Neural cell (in vitro differentiated cells): ENCODE measurements around the gene HYLS1. TPM values are rescaled to one million over a fixed set of nuclear protein-coding genes. Genes with fewer than 3 reads are reported as not detected.

ENCODE experiments used
- H2AFZ ChIP-seq: fragments of 200-600, 300-800 bp; sonication (generic), shearing (Covaris generic); 2 replicates; pipeline ENCODE4 v1.6.0; 2014; ENCODE audit warnings: low read depth, mild to moderate bottlenecking, antibody characterized with exemption, low read length, moderate library complexity
- H3F3A ChIP-seq: fragments of 200-600 bp; shearing (Covaris generic); 2 replicates; pipeline ENCODE4 v1.6.1; 2016; ENCODE audit warnings: mild to moderate bottlenecking, moderate library complexity, mixed read lengths, antibody characterized with exemption, low read length; ENCODE audit not compliant: insufficient read depth, poor library complexity, severe bottlenecking
- H3K27ac ChIP-seq: fragments of 200-600, 300-800 bp; sonication (generic), shearing (Covaris generic); 2 replicates; pipeline ENCODE4 v1.5.1; 2014; ENCODE audit warnings: mild to moderate bottlenecking, low read length, moderate library complexity
- H3K27me3 ChIP-seq: fragments of 300-800, 200-600 bp; sonication (generic), shearing (Covaris generic); 2 replicates; pipeline ENCODE4 v1.6.0; 2014; ENCODE audit warnings: mild to moderate bottlenecking, low read depth, low read length, moderate library complexity; ENCODE audit not compliant: insufficient read depth
- H3K36me3 ChIP-seq: fragments of 300-800, 200-600 bp; sonication (generic), shearing (Covaris generic); 2 replicates; pipeline ENCODE4 v1.5.1; 2014; ENCODE audit warnings: mild to moderate bottlenecking, antibody characterized with exemption, low read length, moderate library complexity; ENCODE audit not compliant: insufficient read depth
- H3K4me2 ChIP-seq: fragments of 300-800, 200-600 bp; sonication (generic), shearing (Covaris generic); 2 replicates; pipeline ENCODE4 v1.6.0; 2014; ENCODE audit warnings: mild to moderate bottlenecking, low read length
- H3K4me3 ChIP-seq: fragments of 300-800, 200-600 bp; sonication (generic), shearing (Covaris generic); 2 replicates; pipeline ENCODE4 v1.5.1; 2014; ENCODE audit warnings: mild to moderate bottlenecking, low read length, moderate library complexity
- H3K79me2 ChIP-seq: fragments of 200-600 bp; shearing (Covaris generic); replicated peaks from 2 replicates; pipeline ENCODE4 v1.6.0; 2014; ENCODE audit warnings: mild to moderate bottlenecking, low read length, moderate library complexity; ENCODE audit not compliant: insufficient read depth
- H3K9ac ChIP-seq: fragments of 300-800, 200-600 bp; sonication (generic), shearing (Covaris generic); 2 replicates; pipeline ENCODE4 v1.6.1; 2016; ENCODE audit warnings: mild to moderate bottlenecking, low read length, mixed read lengths
- H3K9me2 ChIP-seq: fragments of 200-600 bp; shearing (Covaris generic); 2 replicates; pipeline ENCODE4 v1.6.1; 2016; ENCODE audit warnings: mild to moderate bottlenecking, low read length, mixed read lengths; ENCODE audit not compliant: insufficient read depth
- H3K9me3 ChIP-seq: fragments of 200-600, 300-800 bp; sonication (generic), shearing (Covaris generic); 2 replicates; pipeline ENCODE4 v1.6.1; 2016; ENCODE audit warnings: mild to moderate bottlenecking, mixed run types, low read length, moderate library complexity, mixed read lengths
- H4K20me1 ChIP-seq: fragments of 200-600 bp; shearing (Covaris generic); 2 replicates; pipeline ENCODE4 v1.6.1; 2016; ENCODE audit warnings: mild to moderate bottlenecking, mixed run types; ENCODE audit not compliant: insufficient read depth
- CTCF ChIP-seq: fragments of 450-650 bp; IDR thresholded peaks from 2 replicates; pipeline ENCODE4 v1.5.1; 2014; ENCODE audit warnings: antibody characterized with exemption, mild to moderate bottlenecking, moderate library complexity; ENCODE audit not compliant: poor library complexity, severe bottlenecking
- EP300 ChIP-seq: fragments of 450-650 bp; conservative IDR thresholded peaks from 2 replicates; pipeline ENCODE4 v1.6.1; 2014; ENCODE audit warnings: antibody characterized with exemption, mild to moderate bottlenecking, moderate library complexity; ENCODE audit not compliant: poor library complexity, severe bottlenecking
- EZH2 ChIP-seq: fragments of 200-600, 300-800 bp; shearing (Covaris generic), sonication (generic); IDR thresholded peaks from 2 replicates; pipeline ENCODE4 v1.6.1; 2014; ENCODE audit warnings: antibody characterized with exemption, low read length, borderline replicate concordance, mild to moderate bottlenecking; ENCODE audit not compliant: insufficient read depth, poor library complexity, severe bottlenecking
- MXI1 ChIP-seq: fragments of 450-650 bp; conservative IDR thresholded peaks from 2 replicates; pipeline ENCODE4 v1.6.1; 2014; ENCODE audit warnings: antibody characterized with exemption, mild to moderate bottlenecking; ENCODE audit not compliant: poor library complexity, severe bottlenecking
- POLR2AphosphoS5 ChIP-seq: IDR thresholded peaks from 2 replicates; pipeline ENCODE4 v1.6.1; 2012
- RAD21 ChIP-seq: fragments of 450-650 bp; conservative IDR thresholded peaks from 2 replicates; pipeline ENCODE4 v1.6.1; 2014; ENCODE audit warnings: antibody characterized with exemption, mild to moderate bottlenecking, moderate library complexity
- REST ChIP-seq: IDR thresholded peaks from 2 replicates; pipeline ENCODE4 v1.6.1; 2012; ENCODE audit warnings: borderline replicate concordance
- SMC3 ChIP-seq: fragments of 450-650 bp; conservative IDR thresholded peaks from 2 replicates; pipeline ENCODE4 v1.6.1; 2014; ENCODE audit warnings: antibody characterized with exemption, mild to moderate bottlenecking, moderate library complexity; ENCODE audit not compliant: poor library complexity
- TAF1 ChIP-seq: IDR thresholded peaks from 2 replicates; pipeline ENCODE4 v1.6.1; 2012; ENCODE audit warnings: low read depth
- polyA plus RNA-seq: library from polyadenylated mRNA; depleted of rRNA; stranded (reverse); fragments of >200 nt; gene quantifications from 2 replicates; pipeline ENCODE4 v1.2.3, GENCODE V29; 2014

The HYLS1 gene
- polyA plus RNA-seq, 1 donor from 2014 or later: 6.0 TPM

DNA sequence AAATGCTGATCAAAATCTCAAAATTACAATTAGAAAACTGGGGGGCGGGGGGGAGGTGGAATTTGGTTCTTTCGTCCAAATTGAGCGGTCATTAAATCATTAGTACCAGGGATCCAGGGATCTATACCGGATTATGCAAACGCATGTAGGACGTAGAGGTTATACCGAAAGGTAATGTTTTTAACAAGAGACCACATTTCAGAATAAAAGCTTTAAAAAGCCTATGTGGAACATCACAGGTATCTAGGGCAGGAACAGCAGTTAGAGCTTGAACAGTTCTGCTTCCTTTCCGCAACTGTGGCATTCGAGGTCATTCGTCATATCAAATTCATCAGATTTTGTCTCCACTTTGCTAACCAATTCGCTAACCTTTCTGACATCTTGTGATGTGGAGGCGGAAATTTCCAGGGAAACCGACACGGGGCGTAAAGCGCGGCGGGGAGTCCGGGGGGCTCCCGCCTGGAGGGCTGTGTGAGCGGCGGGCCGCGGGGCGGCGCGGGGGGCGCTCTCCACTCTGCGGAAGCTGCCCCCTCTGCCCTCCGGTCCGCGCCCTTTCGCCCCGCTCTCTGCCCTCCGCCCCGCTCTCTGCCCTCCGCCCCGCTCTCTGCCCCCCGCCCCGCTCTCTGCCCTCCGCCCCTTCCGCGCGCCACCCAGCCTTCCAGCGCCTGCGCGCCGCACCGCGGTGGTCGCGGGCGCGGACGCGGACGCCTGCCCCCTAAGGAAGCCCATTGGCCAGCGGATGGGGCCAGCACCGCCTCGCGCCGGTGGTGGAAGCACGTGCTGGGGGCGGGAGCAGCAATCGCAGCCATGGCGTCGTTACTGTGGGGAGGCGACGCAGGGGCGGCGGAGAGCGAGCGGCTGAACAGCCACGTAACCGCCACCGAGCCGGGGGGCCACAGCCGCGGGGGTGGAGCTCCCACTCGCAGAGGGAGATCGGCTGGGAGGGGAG, 16.5 kb downstream of the HYLS1 start, which contains the start of gene DDX25:
Gene DDX25, plus strand, starts transcription at position 798 of the 949 bp plus-strand sequence. Its CDS starts 10 bp downstream, at position 808.
- Histone ChIP-seq H3K36me3 (no peaks in the 10 kb centered on the region), H3F3A (no peaks in the 10 kb centered on the region), H4K20me1 (no peaks in the 10 kb centered on the region), H3K27ac (peak within 1 kb of the TSS; percentile 84), H3K4me2 (peak within 1 kb of the TSS; percentile 91), H3K9ac (peak within 1 kb of the TSS; percentile 73), H3K9me3 (no peaks in the 10 kb centered on the region), H2AFZ (peak within 1 kb of the TSS; percentile 51), H3K9me2 (no peaks in the 10 kb centered on the region), H3K4me3 (peak within 1 kb of the TSS; percentile 76), H3K79me2 (peaks cover 7% of the 10 kb centered on the region), H3K27me3 (no peaks in the 10 kb centered on the region)
- TF ChIP-seq CTCF (no peak), MXI1 (peak; percentile 64), POLR2AphosphoS5 (peak; percentile 80), TAF1 (peak; percentile 58), SMC3 (no peak), EP300 (no peak), REST (peak; percentile 61), EZH2 (no peak), RAD21 (no peak)

- Histone ChIP-seq H3K9me2 (no peaks in the 10 kb centered on the region), H3K4me3 (peak overlapping the region; percentile 76), H3K36me3 (no peaks in the 10 kb centered on the region), H3K4me2 (peak overlapping the region; percentile 39), H3K9ac (peak overlapping the region; percentile 73), H3F3A (no peaks in the 10 kb centered on the region), H3K9me3 (no peaks in the 10 kb centered on the region), H3K27ac (peak overlapping the region; percentile 56), H3K79me2 (peaks cover 7% of the 10 kb centered on the region), H2AFZ (peak overlapping the region; percentile 51), H4K20me1 (no peaks in the 10 kb centered on the region), H3K27me3 (no peaks in the 10 kb centered on the region)
- TF ChIP-seq TAF1 (no peak), EP300 (no peak), MXI1 (no peak), EZH2 (no peak), SMC3 (no peak), REST (no peak), POLR2AphosphoS5 (no peak), RAD21 (no peak), CTCF (no peak)
These were observed 17.2 kb downstream of the HYLS1 start for GRCh38 chr11:125904678-125905077.
